CD8-positive, alpha-beta memory T cell (primary cell): Measurements from ENCODE around the gene CLDN15. TPM values are rescaled to one million over a fixed set of nuclear protein-coding genes. Genes with fewer than 3 reads are reported as not detected.

ENCODE experiments used
- CTCF ChIA-PET: fragments of 350-600 bp; sonication (Branson Sonifier 250); formaldehyde crosslinking; loops from one replicate; lab custom pipeline; 2021; ENCODE audit warnings: antibody characterized with exemption; lab: Charles Lee
- POLR2A ChIA-PET: fragments of 350-600 bp; sonication (Branson Sonifier 250); formaldehyde crosslinking; loops from one replicate; lab custom pipeline; 2021; ENCODE audit warnings: antibody characterized with exemption; lab: Charles Lee
- DNase-seq, 5 donors: peaks; one replicate each; pipeline versions ENCODE4 v3.0.0 to v3.0.0-alpha.2; 2020 to 2022; ENCODE audit warnings: mixed read lengths in 1 of 5
- H3K27ac ChIP-seq: one replicate; pipeline ENCODE4 v1.7.0; 2013; ENCODE audit warnings: low read depth, mild to moderate bottlenecking, low read length, moderate library complexity
- H3K27me3 ChIP-seq: 2 replicates; pipeline ENCODE4 v1.7.0; 2013; ENCODE audit warnings: low read length, mild to moderate bottlenecking; ENCODE audit not compliant: insufficient read depth, poor library complexity, severe bottlenecking
- H3K36me3 ChIP-seq: 2 replicates; pipeline ENCODE4 v1.7.0; 2013; ENCODE audit warnings: mild to moderate bottlenecking, low read length, moderate library complexity; ENCODE audit not compliant: insufficient read depth
- H3K4me1 ChIP-seq: 2 replicates; pipeline ENCODE4 v1.7.0; 2013; ENCODE audit warnings: mild to moderate bottlenecking, low read length, moderate library complexity; ENCODE audit not compliant: insufficient read depth
- H3K4me3 ChIP-seq: 2 replicates; pipeline ENCODE4 v1.7.0; 2013; ENCODE audit warnings: mild to moderate bottlenecking, low read length
- H3K9me3 ChIP-seq: 2 replicates; pipeline ENCODE4 v1.7.0; 2013; ENCODE audit warnings: mild to moderate bottlenecking, low read length
- H3K27ac Mint-ChIP-seq, 8 donors: one replicate each; pipeline ENCODE4 v1.8.0; 2020 to 2021; ENCODE audit warnings: mixed read lengths in 8 of 8, mild to moderate bottlenecking in 6 of 8, inconsistent platforms in 3 of 8, moderate library complexity in 3 of 8
- H3K27me3 Mint-ChIP-seq, 2 donors: one replicate each; pipeline ENCODE4 v1.8.0; 2020 to 2021; ENCODE audit warnings: mixed read lengths in 2 of 2, mild to moderate bottlenecking in 1 of 2, moderate library complexity in 1 of 2
- H3K36me3 Mint-ChIP-seq, 3 donors: one replicate each; pipeline ENCODE4 v1.8.0; 2020 to 2021; ENCODE audit warnings: mixed read lengths in 3 of 3, inconsistent platforms in 1 of 3, mild to moderate bottlenecking in 1 of 3
- H3K4me1 Mint-ChIP-seq, 3 donors: one replicate each; pipeline ENCODE4 v1.8.0; 2020 to 2021; ENCODE audit warnings: mixed read lengths in 3 of 3, inconsistent platforms in 1 of 3, mild to moderate bottlenecking in 1 of 3
- H3K4me3 Mint-ChIP-seq, 7 donors: one replicate each; pipeline ENCODE4 v1.8.0; 2020 to 2021; ENCODE audit warnings: mixed read lengths in 7 of 7, mild to moderate bottlenecking in 6 of 7, moderate library complexity in 4 of 7, inconsistent platforms in 2 of 7
- H3K9me3 Mint-ChIP-seq, 5 donors: one replicate each; pipeline ENCODE4 v1.8.0; 2020 to 2022; ENCODE audit warnings: mixed read lengths in 5 of 5, mild to moderate bottlenecking in 3 of 5, moderate library complexity in 2 of 5, inconsistent platforms in 1 of 5
- polyA plus RNA-seq: library from polyadenylated mRNA; unstranded; fragments of 300-500 nt; fragmentation: Illumina TruSeq; gene quantifications from one replicate; pipeline ENCODE4 v1.2.3, GENCODE V29; 2021
- total RNA-seq, 2 experiments: library from RNA; stranded (reverse); gene quantifications; one replicate each; pipeline ENCODE4 v1.2.3, GENCODE V29; 2021

CLDN15 gene
- total and polyA plus RNA-seq, 3 experiments from 2014 or later, result 1.2 to 20.3 (median 19.5) TPM

GRCh38 chr7:101241443-101242349 lies 4.1 kb upstream of the CLDN15 start:
- peaks cover 24 to 44% (median 35%) of the 10 kb centered on the region in 3 donors for H3K4me1 Mint-ChIP-seq
- Histone ChIP-seq H3K27me3 (no peaks in the 10 kb centered on the region), H3K27ac (no peak overlapping the region), H3K36me3 (peaks cover 20% of the 10 kb centered on the region), H3K9me3 (no peaks in the 10 kb centered on the region), H3K4me1 (peaks cover 27% of the 10 kb centered on the region), H3K4me3 (no peak overlapping the region)
- no peak overlapping the region for H3K4me3 Mint-ChIP-seq
- POLR2A ChIA-PET, result no interaction called here
- DNase-seq, result no peak
- H3K36me3 Mint-ChIP-seq, result peaks cover 0 to 57% (median 0%) of the 10 kb centered on the region in 3 donors
- no peak overlapping the region for H3K27ac Mint-ChIP-seq
- CTCF ChIA-PET, result interaction anchor here (0.7 kb wide), 1 partner anchor 41 kb away, joined by 5 read pairs; no protein-coding TSS in a partner anchor
- no peaks in the 10 kb centered on the region for H3K9me3 Mint-ChIP-seq
- H3K27me3 Mint-ChIP-seq, result no peaks in the 10 kb centered on the region

GRCh38 chr7:101241015-101241363 lies 3.4 kb upstream of the CLDN15 start:
- no peaks in the 10 kb centered on the region for H3K9me3 ChIP-seq
- H3K27me3 Mint-ChIP-seq, result no peaks in the 10 kb centered on the region
- H3K9me3 Mint-ChIP-seq, result no peaks in the 10 kb centered on the region
- H3K4me3 ChIP-seq, result no peak overlapping the region
- ChIA-PET CTCF (no interaction called here), POLR2A (no interaction called here)
- no peaks in the 10 kb centered on the region for H3K27me3 ChIP-seq
- DNase-seq, result no peak
- H3K27ac ChIP-seq, result peak overlapping the region; percentile 47
- H3K4me1 ChIP-seq, result peaks cover 25% of the 10 kb centered on the region
- peak overlapping the region in 2 of 8 donors; percentile 36 to 83 for H3K27ac Mint-ChIP-seq
- no peak overlapping the region for H3K4me3 Mint-ChIP-seq
- H3K4me1 Mint-ChIP-seq, result peaks cover 24 to 42% (median 35%) of the 10 kb centered on the region in 3 donors
- H3K36me3 Mint-ChIP-seq, result peaks cover 0 to 61% (median 0%) of the 10 kb centered on the region in 3 donors
- H3K36me3 ChIP-seq, result peaks cover 20% of the 10 kb centered on the region

GRCh38 chr7:101240226-101241014 lies 2.8 kb upstream of the CLDN15 start:
- Mint-ChIP-seq H3K9me3 (no peaks in the 10 kb centered on the region), H3K27ac (peak overlapping the region in 2 of 8 donors; percentile 50 to 83), H3K4me1 (peaks cover 19 to 36% (median 29%) of the 10 kb centered on the region in 3 donors), H3K36me3 (peaks cover 0 to 58% (median 0%) of the 10 kb centered on the region in 3 donors), H3K4me3 (no peak overlapping the region), H3K27me3 (no peaks in the 10 kb centered on the region)
- Histone ChIP-seq H3K9me3 (no peaks in the 10 kb centered on the region), H3K27ac (peak overlapping the region; percentile 47), H3K36me3 (peaks cover 20% of the 10 kb centered on the region), H3K27me3 (no peaks in the 10 kb centered on the region), H3K4me1 (peaks cover 20% of the 10 kb centered on the region), H3K4me3 (no peak overlapping the region)
- ChIA-PET CTCF (no interaction called here), POLR2A (no interaction called here)
- DNase-seq, result no peak

DNA sequence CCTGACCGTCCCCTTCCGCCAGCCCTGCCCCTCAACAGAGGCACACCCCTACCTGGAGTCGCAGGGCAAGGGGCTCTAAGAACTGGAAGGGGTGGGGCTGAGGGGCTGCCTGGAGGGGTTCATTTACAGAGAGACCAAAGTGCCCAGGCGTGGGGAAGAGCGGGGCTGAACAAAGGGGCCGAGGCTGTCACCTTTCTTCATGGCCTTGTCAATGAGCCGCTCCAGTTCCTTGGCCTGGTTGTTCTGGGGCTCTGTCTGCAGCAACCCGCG lies 2.3 kb upstream of the CLDN15 start:
- peaks cover 0 to 1% of the 10 kb centered on the region in 2 donors for H3K27me3 Mint-ChIP-seq
- ChIA-PET CTCF (no interaction called here), POLR2A (no interaction called here)
- Histone ChIP-seq H3K36me3 (peaks cover 20% of the 10 kb centered on the region), H3K27ac (peak overlapping the region; percentile 47), H3K27me3 (no peaks in the 10 kb centered on the region), H3K9me3 (no peaks in the 10 kb centered on the region), H3K4me1 (peaks cover 16% of the 10 kb centered on the region), H3K4me3 (no peak overlapping the region)
- H3K9me3 Mint-ChIP-seq, result no peaks in the 10 kb centered on the region
- DNase-seq, result no peak
- H3K27ac Mint-ChIP-seq, result peak overlapping the region in 1 of 8 donors; percentile 50
- H3K4me1 Mint-ChIP-seq, result peaks cover 15 to 31% (median 24%) of the 10 kb centered on the region in 3 donors
- H3K36me3 Mint-ChIP-seq, result peaks cover 0 to 58% (median 0%) of the 10 kb centered on the region in 3 donors
- no peak overlapping the region for H3K4me3 Mint-ChIP-seq

GRCh38 chr7:101239191-101239950 lies 1.8 kb upstream of the CLDN15 start:
- no peaks in the 10 kb centered on the region for H3K9me3 Mint-ChIP-seq
- CTCF ChIA-PET, result interaction anchor here (1.4 kb wide), 1 partner anchor 47 kb away, joined by 6 read pairs; no protein-coding TSS in a partner anchor

DNA sequence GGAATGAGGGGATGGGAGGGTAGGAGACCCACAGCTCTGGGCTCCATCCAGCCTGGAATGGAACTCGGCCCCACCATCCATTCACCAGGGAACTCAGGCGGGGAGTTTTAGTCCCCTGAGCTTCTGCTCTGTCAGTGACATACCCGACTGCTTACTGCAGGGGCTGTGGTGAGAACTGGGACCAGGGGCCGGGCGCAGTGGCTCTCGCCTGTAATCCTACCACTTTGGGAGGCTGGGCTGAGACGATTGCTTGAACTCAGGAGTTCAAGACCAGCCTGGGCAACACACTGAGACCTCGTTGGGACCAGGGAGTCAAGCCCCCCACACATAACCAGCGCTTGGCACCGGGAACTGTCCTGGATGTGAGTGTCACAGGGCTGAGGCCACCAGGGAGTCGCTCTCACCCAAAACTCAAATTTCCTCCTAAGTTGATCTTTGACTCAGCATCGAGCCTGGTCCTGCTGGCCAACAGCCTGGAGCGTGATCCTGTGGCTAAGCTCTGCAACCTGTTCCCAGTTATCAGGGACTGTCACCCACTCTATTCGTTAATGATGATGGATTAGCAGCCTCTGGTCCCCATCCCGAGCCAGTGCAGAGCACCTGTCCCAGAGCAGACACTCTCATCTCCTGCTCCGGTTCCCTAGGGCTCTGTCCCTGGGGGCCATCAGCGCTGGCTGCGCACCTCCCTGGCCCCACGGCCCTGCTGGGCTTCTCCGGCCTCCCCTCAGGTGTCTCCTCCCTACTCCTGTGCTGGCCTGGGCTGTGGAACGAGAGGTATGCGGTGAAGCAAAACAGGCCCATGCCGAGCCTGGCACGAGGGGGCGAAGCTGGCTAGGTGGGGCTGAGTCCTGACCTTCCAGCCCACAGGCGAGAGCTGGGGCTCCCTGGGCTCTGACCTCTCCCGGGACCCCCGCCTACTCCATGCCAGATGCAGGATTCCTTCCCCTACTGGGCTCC lies 902 bp upstream of the CLDN15 start:
- Mint-ChIP-seq H3K4me1 (peaks cover 4 to 17% (median 12%) of the 10 kb centered on the region in 3 donors), H3K27ac (no peak overlapping the region), H3K4me3 (no peak overlapping the region), H3K9me3 (no peaks in the 10 kb centered on the region), H3K27me3 (peaks cover 0 to 1% of the 10 kb centered on the region in 2 donors), H3K36me3 (peaks cover 0 to 46% (median 0%) of the 10 kb centered on the region in 3 donors)
- ChIA-PET POLR2A (no interaction called here), CTCF (interaction anchor here (1.4 kb wide), 1 partner anchor 46 kb away, joined by 6 read pairs; no protein-coding TSS in a partner anchor)
- no peak overlapping the region for H3K4me3 ChIP-seq
- no peak for DNase-seq
- H3K9me3 ChIP-seq, result no peaks in the 10 kb centered on the region
- H3K27ac ChIP-seq, result no peak overlapping the region
- no peaks in the 10 kb centered on the region for H3K27me3 ChIP-seq
- H3K36me3 ChIP-seq, result peaks cover 20% of the 10 kb centered on the region
- H3K4me1 ChIP-seq, result peaks cover 9% of the 10 kb centered on the region

More at GRCh38 chr7:101239191-101239950, 1.8 kb upstream of the CLDN15 start:
- no peak overlapping the region for H3K4me3 ChIP-seq
- DNase-seq, result no peak
- peaks cover 16% of the 10 kb centered on the region for H3K4me1 ChIP-seq
- no peak overlapping the region for H3K27ac Mint-ChIP-seq
- H3K4me3 Mint-ChIP-seq, result no peak overlapping the region
- no peaks in the 10 kb centered on the region for H3K9me3 ChIP-seq
- POLR2A ChIA-PET, result no interaction called here
- peaks cover 0 to 1% of the 10 kb centered on the region in 2 donors for H3K27me3 Mint-ChIP-seq
- H3K27me3 ChIP-seq, result no peaks in the 10 kb centered on the region
- peak overlapping the region; percentile 47 for H3K27ac ChIP-seq
- peaks cover 0 to 52% (median 0%) of the 10 kb centered on the region in 3 donors for H3K36me3 Mint-ChIP-seq
- H3K4me1 Mint-ChIP-seq, result peaks cover 11 to 26% (median 19%) of the 10 kb centered on the region in 3 donors
- H3K36me3 ChIP-seq, result peaks cover 20% of the 10 kb centered on the region
